HepG2 (cell line): ENCODE results near the gene ANXA9. TPM values are rescaled to one million over a fixed set of nuclear protein-coding genes. Genes with fewer than 3 reads are reported as not detected.

ENCODE experiments used
- FOSL1 ChIP-seq: sonication (generic); formaldehyde crosslinking; IDR thresholded peaks from 2 replicates; pipeline ENCODE4 v1.9.0; 2021; ENCODE audit warnings: missing genetic modification reagents, borderline replicate concordance
- MXD4 ChIP-seq: IDR thresholded peaks from 2 replicates; pipeline ENCODE4 v1.6.1; 2016; ENCODE audit warnings: mild to moderate bottlenecking, missing biosample characterization, missing genetic modification reagents
- MYC ChIP-seq: sonication (generic); formaldehyde crosslinking; IDR thresholded peaks from 2 replicates; pipeline ENCODE4 v1.9.0; 2021; ENCODE audit warnings: missing genetic modification reagents, borderline replicate concordance
- PLRG1 ChIP-seq: fragments of 450-650 bp; conservative IDR thresholded peaks from 2 replicates; pipeline ENCODE4 v1.6.1; 2016
- PRMT3 ChIP-seq: sonication (generic); formaldehyde crosslinking; IDR thresholded peaks from 2 replicates; pipeline ENCODE4 v1.8.1; 2022; ENCODE audit warnings: low read depth, mild to moderate bottlenecking, moderate library complexity, missing genetic modification reagents, borderline replicate concordance
- SP2 ChIP-seq: sonication (generic); formaldehyde crosslinking; IDR thresholded peaks from 2 replicates; pipeline ENCODE4 v1.5.1; 2020; ENCODE audit warnings: mild to moderate bottlenecking, missing genetic modification reagents
- XRCC5 ChIP-seq: fragments of 200-400 bp; formaldehyde crosslinking; optimal IDR thresholded peaks from 2 replicates; pipeline ENCODE3; 2017; ENCODE audit warnings: mild to moderate bottlenecking, low read length
- ZNF205 ChIP-seq: IDR thresholded peaks from 2 replicates; pipeline ENCODE4 v1.6.1; 2018; ENCODE audit warnings: missing biosample characterization, missing genetic modification reagents
- ZNF317 ChIP-seq: sonication (generic); formaldehyde crosslinking; IDR thresholded peaks from 2 replicates; pipeline ENCODE4 v1.5.0; 2020; ENCODE audit warnings: mild to moderate bottlenecking, missing genetic modification reagents
- ZNF660 ChIP-seq: sonication (generic); formaldehyde crosslinking; IDR thresholded peaks from 2 replicates; pipeline ENCODE4 v1.5.1; 2020; ENCODE audit warnings: mild to moderate bottlenecking, low read depth, missing genetic modification reagents, borderline replicate concordance
- polyA plus RNA-seq, 8 experiments: library from polyadenylated mRNA; depleted of rRNA in 3 of 8; stranded (reverse) in 7 of 8; unstranded in 1 of 8; fragments of >200 nt; fragmentation: Illumina TruSeq in 4 of 8; extraction: Trizol in 4 of 8; gene quantifications; 2 replicates each; pipeline versions ENCODE4 v1.2.1 to v1.2.3, GENCODE V29; 2011 to 2016; ENCODE audit warnings: low read depth in 4 of 8, missing spikeins in 1 of 8, mixed read lengths in 1 of 8; ENCODE audit not compliant: insufficient read depth in 1 of 8
- total RNA-seq, 5 experiments: library from RNA; depleted of rRNA; stranded (reverse); fragments of >200 nt; fragmentation: Illumina TruSeq; extraction: Trizol; gene quantifications; 2 replicates each; pipeline ENCODE4 v1.2.3, GENCODE V29; 2016; ENCODE audit warnings: low read depth in 1 of 5
- TF ChIP-seq, protein P1 (sequence below): sonication (generic); formaldehyde crosslinking; IDR thresholded peaks from 2 replicates; pipeline ENCODE4 v1.5.0; 2020; ENCODE audit warnings: missing genetic modification reagents
- TF ChIP-seq, protein P2 (sequence below): sonication (generic); formaldehyde crosslinking; IDR thresholded peaks from 2 replicates; pipeline ENCODE4 v1.5.0; 2020; ENCODE audit warnings: missing genetic modification reagents
- TF ChIP-seq, protein P3 (sequence below): sonication (generic); formaldehyde crosslinking; IDR thresholded peaks from 2 replicates; pipeline ENCODE4 v1.8.0; 2022; ENCODE audit warnings: mild to moderate bottlenecking, missing genetic modification reagents; ENCODE audit not compliant: insufficient replicate concordance
- TF ChIP-seq, protein P4 (sequence below): sonication (generic); formaldehyde crosslinking; IDR thresholded peaks from 2 replicates; pipeline ENCODE4 v1.8.0; 2023; ENCODE audit warnings: mild to moderate bottlenecking, missing genetic modification reagents
- TF ChIP-seq, protein P5 (sequence below): sonication (generic); formaldehyde crosslinking; IDR thresholded peaks from 2 replicates; pipeline ENCODE4 v1.8.1; 2023; ENCODE audit warnings: missing genetic modification reagents, mild to moderate bottlenecking, borderline replicate concordance
- TF ChIP-seq, protein P6 (sequence below): sonication (generic); formaldehyde crosslinking; IDR thresholded peaks from 2 replicates; pipeline ENCODE4 v1.5.0; 2020; ENCODE audit warnings: mild to moderate bottlenecking, missing genetic modification reagents
- TF ChIP-seq, protein P7 (sequence below): sonication (generic); formaldehyde crosslinking; IDR thresholded peaks from 2 replicates; pipeline ENCODE4 v1.4.0; 2020; ENCODE audit warnings: missing genetic modification reagents

Gene ANXA9
- total and polyA plus RNA-seq, 2 of the 13 experiments (the other 11 are each of a cell fraction or from before 2014, with no cell fraction given), result 13.3 to 23.9 TPM

DNA sequence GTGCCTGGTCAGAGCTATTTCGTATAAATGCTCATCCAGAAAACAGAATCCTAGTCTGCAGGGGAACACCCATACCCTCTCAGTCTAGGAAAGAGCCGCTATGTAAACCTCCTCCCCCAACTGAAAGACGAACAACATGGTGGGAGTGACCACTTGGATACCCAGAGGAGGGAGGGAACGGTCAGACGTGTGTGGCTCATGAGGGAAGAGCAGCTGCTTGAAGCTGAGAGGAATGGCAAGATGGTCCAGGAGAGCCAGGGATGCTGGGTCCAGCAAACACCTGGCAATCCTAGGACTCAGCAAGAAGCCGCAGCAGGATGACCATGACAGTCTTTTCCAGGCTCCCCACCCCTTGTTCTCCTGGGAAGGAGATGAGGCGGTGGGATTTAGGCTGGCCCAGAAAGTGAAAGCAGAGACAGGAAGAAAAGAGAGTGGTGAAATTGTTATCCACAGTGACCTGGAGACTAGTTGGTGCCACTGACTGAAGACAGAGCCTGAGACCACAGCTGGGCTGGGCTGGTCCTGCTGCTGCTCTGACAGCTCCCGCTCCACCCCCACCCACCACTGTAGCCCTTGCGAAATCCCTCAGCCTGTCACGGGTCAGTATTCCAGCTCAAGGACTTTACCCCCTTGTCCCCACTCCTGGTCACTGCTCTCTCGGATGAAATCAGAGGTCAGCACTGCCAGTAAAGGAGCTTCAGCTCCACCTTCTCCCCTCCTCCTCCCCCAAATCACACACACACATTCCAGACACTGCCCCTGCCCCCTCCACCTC lies 11.1 kb upstream of the ANXA9 start (continued):
- TF ChIP-seq, protein P1, sequence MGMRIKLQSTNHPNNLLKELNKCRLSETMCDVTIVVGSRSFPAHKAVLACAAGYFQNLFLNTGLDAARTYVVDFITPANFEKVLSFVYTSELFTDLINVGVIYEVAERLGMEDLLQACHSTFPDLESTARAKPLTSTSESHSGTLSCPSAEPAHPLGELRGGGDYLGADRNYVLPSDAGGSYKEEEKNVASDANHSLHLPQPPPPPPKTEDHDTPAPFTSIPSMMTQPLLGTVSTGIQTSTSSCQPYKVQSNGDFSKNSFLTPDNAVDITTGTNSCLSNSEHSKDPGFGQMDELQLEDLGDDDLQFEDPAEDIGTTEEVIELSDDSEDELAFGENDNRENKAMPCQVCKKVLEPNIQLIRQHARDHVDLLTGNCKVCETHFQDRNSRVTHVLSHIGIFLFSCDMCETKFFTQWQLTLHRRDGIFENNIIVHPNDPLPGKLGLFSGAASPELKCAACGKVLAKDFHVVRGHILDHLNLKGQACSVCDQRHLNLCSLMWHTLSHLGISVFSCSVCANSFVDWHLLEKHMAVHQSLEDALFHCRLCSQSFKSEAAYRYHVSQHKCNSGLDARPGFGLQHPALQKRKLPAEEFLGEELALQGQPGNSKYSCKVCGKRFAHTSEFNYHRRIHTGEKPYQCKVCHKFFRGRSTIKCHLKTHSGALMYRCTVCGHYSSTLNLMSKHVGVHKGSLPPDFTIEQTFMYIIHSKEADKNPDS (CRISPR knock-in tag), result no peak; the same call in 1 of the 2 replicates
- TF ChIP-seq PLRG1 (no peak), ZNF317 (CRISPR knock-in tag) (peak; percentile 83; the same call in 1 of the 2 replicates), ZNF205 (CRISPR knock-in tag) (no peak), PRMT3 (no peak), SP2 (CRISPR knock-in tag) (0 out of 2 replicates have a peak, but pooled peaks have one; percentile 28), ZNF660 (CRISPR knock-in tag) (no peak), FOSL1 (CRISPR knock-in tag) (no peak), MYC (CRISPR knock-in tag) (peak; percentile 58; the same call in 1 of the 2 replicates), XRCC5 (peak; percentile 49), MXD4 (CRISPR knock-in tag) (peak; percentile 59)
- TF ChIP-seq, protein P2, sequence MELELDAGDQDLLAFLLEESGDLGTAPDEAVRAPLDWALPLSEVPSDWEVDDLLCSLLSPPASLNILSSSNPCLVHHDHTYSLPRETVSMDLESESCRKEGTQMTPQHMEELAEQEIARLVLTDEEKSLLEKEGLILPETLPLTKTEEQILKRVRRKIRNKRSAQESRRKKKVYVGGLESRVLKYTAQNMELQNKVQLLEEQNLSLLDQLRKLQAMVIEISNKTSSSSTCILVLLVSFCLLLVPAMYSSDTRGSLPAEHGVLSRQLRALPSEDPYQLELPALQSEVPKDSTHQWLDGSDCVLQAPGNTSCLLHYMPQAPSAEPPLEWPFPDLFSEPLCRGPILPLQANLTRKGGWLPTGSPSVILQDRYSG (CRISPR knock-in tag), result no peak
- TF ChIP-seq, protein P3, sequence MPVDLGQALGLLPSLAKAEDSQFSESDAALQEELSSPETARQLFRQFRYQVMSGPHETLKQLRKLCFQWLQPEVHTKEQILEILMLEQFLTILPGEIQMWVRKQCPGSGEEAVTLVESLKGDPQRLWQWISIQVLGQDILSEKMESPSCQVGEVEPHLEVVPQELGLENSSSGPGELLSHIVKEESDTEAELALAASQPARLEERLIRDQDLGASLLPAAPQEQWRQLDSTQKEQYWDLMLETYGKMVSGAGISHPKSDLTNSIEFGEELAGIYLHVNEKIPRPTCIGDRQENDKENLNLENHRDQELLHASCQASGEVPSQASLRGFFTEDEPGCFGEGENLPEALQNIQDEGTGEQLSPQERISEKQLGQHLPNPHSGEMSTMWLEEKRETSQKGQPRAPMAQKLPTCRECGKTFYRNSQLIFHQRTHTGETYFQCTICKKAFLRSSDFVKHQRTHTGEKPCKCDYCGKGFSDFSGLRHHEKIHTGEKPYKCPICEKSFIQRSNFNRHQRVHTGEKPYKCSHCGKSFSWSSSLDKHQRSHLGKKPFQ (CRISPR knock-in tag), result no peak
- TF ChIP-seq, protein P4, sequence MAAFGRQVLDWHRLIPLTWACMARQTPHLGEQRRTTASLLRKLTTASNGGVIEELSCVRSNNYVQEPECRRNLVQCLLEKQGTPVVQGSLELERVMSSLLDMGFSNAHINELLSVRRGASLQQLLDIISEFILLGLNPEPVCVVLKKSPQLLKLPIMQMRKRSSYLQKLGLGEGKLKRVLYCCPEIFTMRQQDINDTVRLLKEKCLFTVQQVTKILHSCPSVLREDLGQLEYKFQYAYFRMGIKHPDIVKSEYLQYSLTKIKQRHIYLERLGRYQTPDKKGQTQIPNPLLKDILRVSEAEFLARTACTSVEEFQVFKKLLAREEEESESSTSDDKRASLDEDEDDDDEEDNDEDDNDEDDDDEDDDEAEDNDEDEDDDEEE (CRISPR knock-in tag), result no peak
- TF ChIP-seq, protein P5, sequence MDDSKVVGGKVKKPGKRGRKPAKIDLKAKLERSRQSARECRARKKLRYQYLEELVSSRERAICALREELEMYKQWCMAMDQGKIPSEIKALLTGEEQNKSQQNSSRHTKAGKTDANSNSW (CRISPR knock-in tag), result no peak
- TF ChIP-seq, protein P6, sequence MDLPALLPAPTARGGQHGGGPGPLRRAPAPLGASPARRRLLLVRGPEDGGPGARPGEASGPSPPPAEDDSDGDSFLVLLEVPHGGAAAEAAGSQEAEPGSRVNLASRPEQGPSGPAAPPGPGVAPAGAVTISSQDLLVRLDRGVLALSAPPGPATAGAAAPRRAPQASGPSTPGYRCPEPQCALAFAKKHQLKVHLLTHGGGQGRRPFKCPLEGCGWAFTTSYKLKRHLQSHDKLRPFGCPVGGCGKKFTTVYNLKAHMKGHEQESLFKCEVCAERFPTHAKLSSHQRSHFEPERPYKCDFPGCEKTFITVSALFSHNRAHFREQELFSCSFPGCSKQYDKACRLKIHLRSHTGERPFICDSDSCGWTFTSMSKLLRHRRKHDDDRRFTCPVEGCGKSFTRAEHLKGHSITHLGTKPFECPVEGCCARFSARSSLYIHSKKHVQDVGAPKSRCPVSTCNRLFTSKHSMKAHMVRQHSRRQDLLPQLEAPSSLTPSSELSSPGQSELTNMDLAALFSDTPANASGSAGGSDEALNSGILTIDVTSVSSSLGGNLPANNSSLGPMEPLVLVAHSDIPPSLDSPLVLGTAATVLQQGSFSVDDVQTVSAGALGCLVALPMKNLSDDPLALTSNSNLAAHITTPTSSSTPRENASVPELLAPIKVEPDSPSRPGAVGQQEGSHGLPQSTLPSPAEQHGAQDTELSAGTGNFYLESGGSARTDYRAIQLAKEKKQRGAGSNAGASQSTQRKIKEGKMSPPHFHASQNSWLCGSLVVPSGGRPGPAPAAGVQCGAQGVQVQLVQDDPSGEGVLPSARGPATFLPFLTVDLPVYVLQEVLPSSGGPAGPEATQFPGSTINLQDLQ (CRISPR knock-in tag), result no peak
- TF ChIP-seq, protein P7, sequence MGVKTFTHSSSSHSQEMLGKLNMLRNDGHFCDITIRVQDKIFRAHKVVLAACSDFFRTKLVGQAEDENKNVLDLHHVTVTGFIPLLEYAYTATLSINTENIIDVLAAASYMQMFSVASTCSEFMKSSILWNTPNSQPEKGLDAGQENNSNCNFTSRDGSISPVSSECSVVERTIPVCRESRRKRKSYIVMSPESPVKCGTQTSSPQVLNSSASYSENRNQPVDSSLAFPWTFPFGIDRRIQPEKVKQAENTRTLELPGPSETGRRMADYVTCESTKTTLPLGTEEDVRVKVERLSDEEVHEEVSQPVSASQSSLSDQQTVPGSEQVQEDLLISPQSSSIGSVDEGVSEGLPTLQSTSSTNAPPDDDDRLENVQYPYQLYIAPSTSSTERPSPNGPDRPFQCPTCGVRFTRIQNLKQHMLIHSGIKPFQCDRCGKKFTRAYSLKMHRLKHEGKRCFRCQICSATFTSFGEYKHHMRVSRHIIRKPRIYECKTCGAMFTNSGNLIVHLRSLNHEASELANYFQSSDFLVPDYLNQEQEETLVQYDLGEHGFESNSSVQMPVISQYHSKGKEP (CRISPR knock-in tag), result no peak
